SHP77 treated with DMSO at 0.1 percent for 48 hours (cell line): ENCODE measurements around the gene PHF20.
"Not testable (repeated sequence)": the region's sequence is repeated elsewhere in the genome, so short reads cannot be mapped to it uniquely, and the experiment has no call there.

ENCODE experiments used
- DNase-seq: peaks from one replicate; lab custom pipeline; 2025; lab: John Stamatoyannopoulos, UW

Gene PHF20

GRCh38 chr20:35771689-35772562 lies at the start of gene PHF20:
PHF20 (plus strand) TSS chr20:35772015; CDS start chr20:35801523, 29,508 bp downstream.
- DNase-seq: peak; percentile 63

- not testable (repeated sequence) for DNase-seq
These were observed 48.6 kb upstream of the PHF20 start for GRCh38 chr20:35723275-35723639.

DNA sequence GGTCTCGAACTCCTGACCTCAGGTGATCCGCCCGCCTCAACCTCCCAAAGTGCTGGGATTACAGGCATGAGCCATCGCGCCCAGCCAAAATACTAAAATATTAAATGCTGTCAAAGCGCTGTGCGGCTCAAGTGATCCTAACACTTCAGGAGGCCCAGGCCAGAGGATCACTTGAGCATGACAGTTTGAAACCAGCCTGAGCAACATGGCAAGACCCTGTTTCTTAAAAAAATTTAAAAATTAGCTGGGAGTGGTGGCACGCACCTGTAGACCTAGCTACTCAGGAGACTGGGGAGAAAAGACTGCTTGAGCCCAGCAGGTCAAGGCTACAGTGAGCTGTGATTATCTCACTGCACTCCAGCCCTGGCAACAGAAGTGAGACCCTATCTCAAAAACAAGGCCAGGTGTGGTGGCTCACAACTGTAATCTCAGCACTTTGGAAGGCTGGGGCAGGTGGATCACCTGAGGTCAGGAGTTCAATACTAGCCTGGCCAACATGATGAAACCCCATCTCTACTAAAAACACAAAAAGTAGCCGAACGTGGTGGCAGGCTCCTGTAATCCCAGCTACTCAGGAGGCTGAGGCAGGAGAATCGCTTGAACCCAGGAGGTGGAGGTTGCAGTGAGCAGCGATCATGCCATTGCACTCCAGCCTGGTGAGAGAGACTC lies 48.0 kb upstream of the PHF20 start:
- not testable (repeated sequence) for DNase-seq

GRCh38 chr20:35724321-35725230 lies 47.2 kb upstream of the PHF20 start:
- DNase-seq: no peak

DNA sequence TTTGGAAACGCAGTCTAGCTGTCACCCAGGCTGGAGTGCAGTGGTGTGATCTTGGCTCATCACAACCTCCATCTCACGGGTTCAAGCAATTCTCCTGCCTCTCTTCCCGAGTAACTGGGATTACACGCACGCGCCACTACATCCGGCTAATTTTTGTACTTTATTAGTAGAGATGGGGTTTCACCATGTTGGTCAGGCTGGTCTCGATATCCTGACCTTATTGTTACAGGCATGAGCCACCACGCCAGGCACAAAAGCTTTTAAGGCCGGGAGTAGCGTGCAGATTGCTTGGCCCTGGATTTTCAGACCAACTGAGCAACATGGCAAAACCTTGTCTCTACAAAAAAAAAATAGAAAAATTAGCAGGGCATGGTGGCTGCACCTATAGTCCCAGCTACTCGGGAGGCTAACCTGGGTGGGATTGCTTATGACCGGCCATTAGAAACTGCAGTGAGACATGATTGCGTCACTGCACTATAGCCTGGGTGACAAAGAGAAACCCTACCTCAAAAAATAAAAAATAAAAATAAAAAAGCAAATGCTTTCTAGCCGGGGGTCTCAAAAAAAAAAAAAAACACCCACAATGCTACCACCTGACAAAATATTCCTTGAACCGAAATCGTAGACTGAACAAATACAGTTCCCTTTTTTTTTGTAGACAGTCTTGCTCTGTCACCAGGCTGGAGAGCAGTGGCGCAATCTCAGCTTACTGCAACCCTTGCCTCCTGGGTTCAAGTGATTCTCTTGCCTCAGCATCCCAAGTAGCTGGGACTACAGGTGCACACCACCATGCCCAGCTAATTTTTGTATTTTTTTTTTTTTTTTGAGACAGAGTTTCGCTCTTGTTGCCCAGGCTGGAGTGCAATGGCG lies 44.7 kb upstream of the PHF20 start:
- DNase-seq: no peak

GRCh38 chr20:35729283-35729807 lies 42.5 kb upstream of the PHF20 start:
- no peak for DNase-seq

GRCh38 chr20:35729836-35730582 lies 41.8 kb upstream of the PHF20 start:
- DNase-seq: no peak

DNA sequence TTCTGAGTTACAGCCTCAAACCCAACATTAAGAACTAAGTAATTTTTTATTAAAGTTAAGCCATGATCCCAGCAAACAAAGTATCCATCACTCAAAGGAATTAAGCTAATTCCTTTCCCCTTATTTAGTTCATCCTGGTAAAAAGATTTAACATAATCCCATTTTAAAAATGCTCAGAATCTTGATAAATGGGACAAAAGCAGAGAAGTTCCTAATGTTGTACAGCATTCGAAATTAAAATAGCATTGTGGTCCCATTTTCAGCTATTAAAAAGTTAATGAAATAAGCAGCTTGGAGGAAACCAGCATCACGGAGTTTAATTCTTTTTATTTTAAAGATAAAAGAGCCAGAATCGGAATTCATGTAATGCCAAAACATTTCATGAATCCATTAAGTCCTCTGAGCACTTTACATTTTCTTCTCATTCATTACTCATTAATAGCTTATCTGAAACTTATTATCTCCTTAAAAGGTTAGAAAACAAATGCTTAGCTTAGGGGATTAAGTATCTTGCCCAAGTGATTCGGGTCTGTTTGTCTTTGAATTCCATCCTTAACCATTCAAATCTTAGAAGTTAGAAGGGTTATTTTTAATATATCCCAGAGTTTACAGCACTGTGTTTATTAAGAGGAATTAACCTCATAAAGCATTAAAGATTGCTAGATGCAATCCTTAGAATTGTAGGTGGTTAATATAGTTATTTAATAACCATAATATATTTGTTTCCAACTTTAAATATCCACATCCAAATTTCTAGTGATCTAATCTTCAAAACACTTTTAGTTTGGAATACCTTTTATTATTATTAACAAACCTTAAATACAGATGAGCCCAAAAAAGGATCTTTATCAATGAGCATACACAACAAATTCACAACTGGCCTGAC lies 41.0 kb upstream of the PHF20 start:
- no peak for DNase-seq

- no peak for DNase-seq
These were observed 40.4 kb upstream of the PHF20 start for GRCh38 chr20:35731469-35731788.

DNA sequence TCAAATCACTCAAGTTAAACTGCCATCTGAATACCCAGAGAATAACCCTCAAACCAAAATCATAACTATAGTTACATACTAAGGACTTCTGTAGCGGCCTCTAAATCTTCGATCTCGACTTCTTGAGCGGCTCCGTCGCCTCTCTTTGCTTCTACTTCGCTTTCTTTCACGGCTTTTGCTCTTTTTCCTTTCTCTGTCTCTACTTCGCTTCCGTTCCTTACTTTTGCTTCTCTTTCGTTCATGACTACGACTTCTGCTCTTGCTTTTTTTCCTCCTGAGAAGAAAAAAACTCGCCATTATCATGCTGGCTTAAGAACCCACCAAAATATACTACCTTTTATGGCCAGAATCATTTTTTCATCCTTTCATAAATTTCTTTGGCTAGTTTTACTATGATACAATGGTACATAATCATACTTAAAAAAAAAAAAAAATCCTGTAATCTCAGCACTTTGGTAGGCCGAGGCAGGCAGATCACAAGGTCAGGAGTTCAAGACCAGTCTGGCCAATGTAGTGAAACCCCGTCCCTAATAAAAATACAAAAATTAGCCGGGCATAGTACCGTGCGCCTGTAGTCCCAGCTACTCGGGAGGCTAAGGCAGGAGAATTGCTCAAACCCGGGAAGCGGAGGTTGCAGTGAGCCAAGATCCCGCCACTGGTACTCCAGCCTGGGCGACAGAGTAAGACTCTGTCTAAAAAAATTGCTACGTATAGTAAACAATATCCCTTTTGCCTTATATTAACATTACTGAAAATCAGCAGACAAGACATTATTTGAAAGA lies 39.8 kb upstream of the PHF20 start:
- DNase-seq: no peak

GRCh38 chr20:35732644-35732982 lies 39.2 kb upstream of the PHF20 start:
- DNase-seq: no peak

GRCh38 chr20:35734374-35734773 lies 37.4 kb upstream of the PHF20 start:
- DNase-seq: no peak

- DNase-seq: no peak
These were observed 36.8 kb upstream of the PHF20 start for GRCh38 chr20:35734777-35735649.

GRCh38 chr20:35735826-35736470 lies 35.9 kb upstream of the PHF20 start:
- no peak for DNase-seq

DNA sequence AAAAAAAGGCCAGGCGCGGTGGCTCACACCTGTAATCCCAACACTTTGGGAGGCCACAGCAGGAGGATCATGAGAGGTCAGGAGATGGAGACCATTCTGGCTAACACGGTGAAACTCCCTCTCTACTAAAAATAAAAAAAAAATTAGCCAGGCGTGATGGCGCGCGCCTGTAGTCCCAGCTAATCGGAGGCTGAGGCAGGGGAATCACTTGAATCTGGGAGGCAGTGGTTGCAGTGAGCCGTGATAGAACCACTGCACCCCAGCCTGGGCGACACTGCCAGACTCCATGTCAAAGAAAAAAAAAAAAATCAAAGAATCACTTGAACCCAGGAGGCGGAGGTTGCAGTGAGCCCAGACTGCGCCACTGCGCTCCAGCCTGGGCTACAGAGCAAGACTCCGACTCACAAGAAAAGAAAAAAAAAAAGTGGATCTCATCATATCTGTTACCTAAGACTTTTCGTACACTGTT lies 33.9 kb upstream of the PHF20 start:
- DNase-seq: no peak

DNA sequence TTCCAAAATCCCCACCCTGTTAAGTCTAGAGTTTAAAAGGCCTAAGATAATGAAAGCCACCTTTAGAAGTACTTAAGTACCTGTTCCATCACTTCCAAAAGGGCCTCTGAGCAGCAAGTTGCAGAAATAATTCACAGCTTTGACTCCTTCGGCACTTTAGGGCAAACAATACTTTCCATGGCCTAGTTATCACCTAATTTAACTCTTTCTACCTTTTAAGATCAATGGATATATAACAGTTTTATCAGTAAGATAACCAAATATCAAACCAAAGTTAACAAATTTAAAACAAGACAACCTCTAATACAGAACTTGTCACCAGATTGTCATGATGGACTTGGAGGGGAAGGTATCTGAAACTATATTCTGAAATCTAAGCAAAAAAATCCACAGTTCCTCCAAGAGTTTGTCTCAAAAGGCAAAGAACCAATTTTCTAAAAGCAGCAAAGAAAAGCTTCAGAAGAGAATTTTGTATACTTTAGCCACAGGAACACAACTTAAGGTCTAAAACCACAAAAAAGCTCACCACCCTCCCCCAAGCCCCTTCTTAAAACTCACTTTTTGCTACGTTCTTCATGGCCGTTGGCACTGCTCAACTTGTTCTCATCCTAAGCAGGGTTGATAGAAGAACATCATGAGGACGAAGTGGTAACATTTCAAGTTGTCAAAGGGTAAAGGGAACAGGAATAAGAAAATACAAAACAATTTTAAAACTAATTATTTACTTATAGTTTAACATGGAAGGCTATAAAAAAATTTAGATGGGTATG lies 33.2 kb upstream of the PHF20 start:
- no peak for DNase-seq
